Right atrium auricular region (tissue), 2 donors: ENCODE data around the gene UBA1. TPM values are rescaled to one million over a fixed set of nuclear protein-coding genes. Genes with fewer than 3 reads are reported as not detected.

Source experiments
- DNase-seq: peaks from one replicate; pipeline ENCODE4 v3.0.0-alpha.2; 2019; ENCODE audit warnings: low spot score
- H3K27ac ChIP-seq, 2 donors: fragments of 200-600 bp; sonication (generic); 1 replicate in 1 of 2; 2 replicates in 1 of 2; pipeline ENCODE4 v1.5.1; 2016 to 2019
- H3K27me3 ChIP-seq, 2 donors: fragments of 200-600 bp; sonication (generic); one replicate each; pipeline versions ENCODE4 v1.5.1 to v1.6.0; 2017 to 2019
- H3K36me3 ChIP-seq: fragments of 200-600 bp; sonication (generic); one replicate; pipeline ENCODE4 v1.5.1; 2016
- H3K4me1 ChIP-seq, 2 donors: fragments of 200-600 bp; sonication (generic); one replicate each; pipeline versions ENCODE4 v1.5.1 to v1.6.0; 2017 to 2019
- H3K4me3 ChIP-seq, 2 donors: fragments of 200-600 bp; sonication (generic); 1 replicate in 1 of 2; 2 replicates in 1 of 2; pipeline ENCODE4 v1.5.1; 2017 to 2019; ENCODE audit warnings: mild to moderate bottlenecking in 1 of 2, moderate library complexity in 1 of 2
- H3K9me3 ChIP-seq, 2 donors: fragments of 200-600 bp; sonication (generic); one replicate each; pipeline ENCODE4 v1.5.1; 2019
- CTCF ChIP-seq, 2 donors: fragments of 200-600 bp; sonication (generic); IDR thresholded peaks; one replicate each; pipeline ENCODE4 v1.5.1; 2019; ENCODE audit warnings: antibody characterized with exemption in 2 of 2
- total RNA-seq, 2 donors: library from RNA; depleted of rRNA; stranded (reverse); fragments of >200 nt; gene quantifications; one replicate each; pipeline ENCODE4 v1.1.0, GENCODE V29; 2016

Gene UBA1
- total RNA-seq, 2 donors from 2014 or later: 102 to 136 TPM

- TF ChIP-seq CTCF (IDR thresholded peaks at IDR 0.05): no peak
- Histone ChIP-seq H3K27ac (no peak overlapping the region), H3K27me3 (no peaks in the 10 kb centered on the region), H3K36me3 (peaks cover 44% of the 10 kb centered on the region), H3K9me3 (no peaks in the 10 kb centered on the region), H3K4me1 (peaks cover 0 to 22% of the 10 kb centered on the region in 2 donors), H3K4me3 (no peak overlapping the region)
- DNase-seq: no peak
Measured at GRCh38 chrX:47222751-47223350, 29.2 kb downstream of the UBA1 start.

DNA sequence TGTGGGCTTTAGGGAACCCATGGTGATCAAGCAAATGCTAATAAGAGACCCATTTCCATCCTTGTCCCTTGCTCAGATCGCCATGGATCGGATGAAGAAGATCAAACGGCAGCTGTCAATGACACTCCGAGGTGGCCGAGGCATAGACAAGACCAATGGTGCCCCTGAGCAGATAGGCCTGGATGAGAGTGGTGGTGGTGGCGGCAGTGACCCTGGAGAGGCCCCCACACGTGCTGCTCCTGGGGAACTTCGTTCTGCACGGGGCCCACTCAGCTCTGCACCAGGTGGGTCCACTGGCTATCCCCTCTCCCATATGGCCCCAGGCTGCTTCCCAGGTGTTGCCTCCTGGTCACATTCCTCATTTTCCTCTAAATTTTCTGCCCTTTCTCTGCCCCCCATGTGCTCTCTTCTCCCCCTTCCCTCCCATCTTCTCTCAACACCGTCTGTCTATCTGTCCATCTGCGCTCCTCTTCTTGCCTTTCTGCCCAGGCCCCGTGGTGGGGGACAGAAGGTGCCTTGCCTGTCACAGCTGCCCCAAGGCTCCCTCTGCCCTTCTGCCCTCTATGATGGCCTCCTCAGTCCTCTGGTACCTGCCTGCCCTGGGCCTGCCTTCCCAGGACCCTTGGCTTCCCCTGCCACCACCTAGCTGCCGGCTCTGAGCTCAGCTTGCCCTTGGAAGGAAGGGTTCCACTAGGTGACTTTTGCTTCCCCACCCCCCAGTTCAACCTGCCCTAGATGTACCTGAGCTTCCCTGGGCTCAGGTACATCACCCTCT lies 30.0 kb downstream of the UBA1 start:
- Histone ChIP-seq H3K27ac (no peak overlapping the region), H3K27me3 (no peaks in the 10 kb centered on the region), H3K9me3 (no peaks in the 10 kb centered on the region), H3K4me3 (no peak overlapping the region), H3K4me1 (peaks cover 0 to 22% of the 10 kb centered on the region in 2 donors), H3K36me3 (peaks cover 52% of the 10 kb centered on the region)
- TF ChIP-seq CTCF (IDR thresholded peaks at IDR 0.05): no peak
- no peak for DNase-seq

DNA sequence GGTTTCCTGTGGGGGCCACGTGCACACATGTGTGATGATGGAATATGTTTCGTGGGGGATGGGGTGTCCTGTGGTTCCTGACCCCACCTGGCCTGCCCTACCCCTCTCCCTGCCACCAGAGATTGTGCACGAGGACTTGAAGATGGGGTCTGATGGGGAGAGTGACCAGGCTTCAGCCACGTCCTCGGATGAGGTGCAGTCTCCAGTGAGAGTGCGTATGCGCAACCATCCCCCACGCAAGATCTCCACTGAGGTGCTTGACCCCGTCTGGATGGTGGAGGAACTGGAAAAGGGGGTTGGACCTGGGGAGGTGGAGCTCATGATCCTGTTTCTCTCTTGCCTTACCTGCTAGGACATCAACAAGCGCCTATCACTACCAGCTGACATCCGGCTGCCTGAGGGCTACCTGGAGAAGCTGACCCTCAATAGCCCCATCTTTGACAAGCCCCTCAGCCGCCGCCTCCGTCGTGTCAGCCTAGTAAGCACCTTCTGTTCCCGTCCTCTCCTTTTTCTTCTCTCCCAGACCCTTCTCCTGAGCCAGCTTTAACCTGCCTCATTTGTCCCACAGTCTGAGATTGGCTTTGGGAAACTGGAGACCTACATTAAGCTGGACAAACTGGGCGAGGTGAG lies 30.8 kb downstream of the UBA1 start:
- Histone ChIP-seq H3K36me3 (peaks cover 60% of the 10 kb centered on the region), H3K4me1 (peaks cover 0 to 18% of the 10 kb centered on the region in 2 donors), H3K27me3 (no peaks in the 10 kb centered on the region), H3K4me3 (no peak overlapping the region), H3K27ac (no peak overlapping the region), H3K9me3 (no peaks in the 10 kb centered on the region)
- TF ChIP-seq CTCF (IDR thresholded peaks at IDR 0.05): no peak
- no peak for DNase-seq

DNA sequence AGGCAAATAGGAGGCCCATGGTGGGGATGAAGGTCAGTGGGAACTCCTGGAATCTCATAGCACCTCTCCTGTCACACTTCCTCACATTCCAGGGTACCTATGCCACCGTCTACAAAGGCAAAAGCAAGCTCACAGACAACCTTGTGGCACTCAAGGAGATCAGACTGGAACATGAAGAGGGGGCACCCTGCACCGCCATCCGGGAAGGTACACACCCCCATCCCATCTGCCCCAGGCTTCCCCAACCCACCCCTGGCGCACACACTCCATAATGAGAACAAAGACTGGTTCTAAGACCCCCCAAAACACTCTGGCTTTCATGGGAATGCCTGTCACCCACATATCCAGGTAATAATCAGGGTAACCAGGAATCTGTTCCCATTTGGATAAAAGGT lies 31.3 kb downstream of the UBA1 start:
- Histone ChIP-seq H3K9me3 (no peaks in the 10 kb centered on the region), H3K27me3 (no peaks in the 10 kb centered on the region), H3K36me3 (peaks cover 60% of the 10 kb centered on the region), H3K4me1 (peaks cover 0 to 13% of the 10 kb centered on the region in 2 donors), H3K27ac (no peak overlapping the region), H3K4me3 (no peak overlapping the region)
- TF ChIP-seq CTCF (IDR thresholded peaks at IDR 0.05): no peak
- DNase-seq: no peak

DNA sequence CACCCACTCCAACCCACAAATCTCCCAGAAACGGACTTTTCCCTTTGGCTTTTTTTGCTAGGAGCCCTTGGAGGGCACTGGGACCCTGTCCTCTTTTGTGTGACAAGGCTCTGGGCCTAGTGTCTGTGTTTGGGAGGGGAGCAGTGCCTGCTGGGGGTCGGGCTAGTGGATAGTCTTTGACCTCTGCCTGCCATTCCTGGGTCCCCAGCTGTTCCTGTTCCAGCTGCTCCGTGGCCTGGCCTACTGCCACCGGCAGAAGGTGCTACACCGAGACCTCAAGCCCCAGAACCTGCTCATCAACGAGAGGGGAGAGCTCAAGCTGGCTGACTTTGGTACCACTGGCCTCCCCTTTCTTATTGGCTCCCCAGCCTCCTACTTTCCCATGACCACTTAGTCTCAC lies 32.4 kb downstream of the UBA1 start:
- Histone ChIP-seq H3K4me3 (no peak overlapping the region), H3K27ac (no peak overlapping the region), H3K9me3 (no peaks in the 10 kb centered on the region), H3K27me3 (no peaks in the 10 kb centered on the region), H3K36me3 (peaks cover 60% of the 10 kb centered on the region), H3K4me1 (peaks cover 0 to under 1% of the 10 kb centered on the region in 2 donors)
- no peak for DNase-seq
- no peak for TF ChIP-seq CTCF (IDR thresholded peaks at IDR 0.05)
